ENCODE measurements around the gene SREBF1. TPM values are rescaled to one million over a fixed set of nuclear protein-coding genes. Genes with fewer than 3 reads are reported as not detected.

Gene SREBF1
- total RNA-seq, 1 experiment from 2014 or later = 17.2 TPM

GRCh38 chr17:17840751-17841591 is 4.2 kb upstream of the SREBF1 start:
- no peak for DNase-seq (ENCODE audit: low read depth in 1 of 2, low spot score in 2 of 2)

DNA sequence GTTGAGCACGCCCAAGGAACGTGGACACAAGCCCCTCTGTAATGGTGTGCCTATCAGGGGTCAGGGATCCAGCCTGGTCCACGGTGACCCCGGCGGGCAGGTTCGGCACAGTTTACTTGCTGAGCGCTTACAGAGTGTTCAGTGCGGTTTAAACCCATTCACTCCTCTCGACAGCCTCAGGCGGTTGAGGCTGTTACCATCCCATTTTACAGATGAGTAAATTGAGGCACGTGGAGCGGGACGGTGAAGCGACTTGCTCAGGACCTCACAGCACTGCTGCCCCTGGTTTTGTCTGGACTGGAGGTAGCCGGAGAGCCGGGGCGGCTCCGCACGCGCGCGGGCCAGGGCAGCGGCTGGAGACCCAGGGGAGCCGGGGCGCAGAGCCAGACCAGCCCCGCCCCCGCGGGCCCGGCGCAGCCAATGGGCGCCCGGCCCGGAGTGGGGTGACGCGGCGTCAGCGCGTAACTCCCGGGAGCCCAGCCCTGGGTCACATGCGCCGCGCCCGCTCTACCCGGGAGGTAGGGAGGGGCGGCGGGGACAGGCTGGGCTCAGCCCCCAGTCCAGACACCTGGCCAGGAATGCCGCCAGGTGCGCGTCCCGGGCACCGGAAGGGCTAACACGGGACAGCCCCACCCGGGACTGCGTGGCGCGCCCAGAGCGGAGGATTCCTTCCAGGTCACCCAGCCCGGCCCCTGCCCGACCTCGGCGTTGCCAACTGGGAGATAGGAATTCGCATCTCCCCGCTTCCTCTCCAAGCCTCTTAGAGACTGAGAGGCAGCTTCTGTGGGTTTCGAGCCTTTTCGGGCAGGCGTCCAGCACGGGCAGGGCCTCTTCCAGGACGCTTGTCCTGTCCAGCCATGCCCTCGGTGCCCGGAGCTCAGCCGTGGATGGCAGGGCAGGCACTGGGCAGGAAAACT is 3.3 kb upstream of the SREBF1 start:
- Histone ChIP-seq H3K9me3 (replicated peaks) (no peaks in the 10 kb centered on the region), H3K36me3 (peaks cover 5% of the 10 kb centered on the region; the same call in 1 of the 2 replicates), H3K27ac (peak overlapping the region; percentile 92), H3K4me1 (replicated peaks) (peaks cover 56% of the 10 kb centered on the region), H3K27me3 (replicated peaks) (no peaks in the 10 kb centered on the region), H3K4me3 (peak overlapping the region; percentile 49)
- DNase-seq (ENCODE audit: low read depth in 1 of 2, low spot score in 2 of 2) = peak; percentile 85 to 89

More at GRCh38 chr17:17840751-17841591, 4.2 kb upstream of the SREBF1 start:
- peak overlapping the region; percentile 92; the same call in 1 of the 2 replicates for H3K27ac ChIP-seq
- peaks cover 48% of the 10 kb centered on the region for H3K4me1 ChIP-seq (replicated peaks)
- H3K4me3 ChIP-seq = no peak overlapping the region
- no peaks in the 10 kb centered on the region for H3K9me3 ChIP-seq (replicated peaks)
- H3K27me3 ChIP-seq (replicated peaks) = no peaks in the 10 kb centered on the region
- peaks cover 5% of the 10 kb centered on the region; the same call in 1 of the 2 replicates for H3K36me3 ChIP-seq

- Histone ChIP-seq H3K4me1 (replicated peaks) (peaks cover 56% of the 10 kb centered on the region), H3K27ac (no peak overlapping the region), H3K27me3 (replicated peaks) (no peaks in the 10 kb centered on the region), H3K9me3 (replicated peaks) (no peaks in the 10 kb centered on the region), H3K4me3 (no peak overlapping the region), H3K36me3 (peaks cover 5% of the 10 kb centered on the region; the same call in 1 of the 2 replicates)
- peak in 1 of 2 experiments; percentile 58 for DNase-seq (ENCODE audit: low read depth in 1 of 2, low spot score in 2 of 2)
Observed at GRCh38 chr17:17837966-17838962, 1.5 kb upstream of the SREBF1 start.

DNA sequence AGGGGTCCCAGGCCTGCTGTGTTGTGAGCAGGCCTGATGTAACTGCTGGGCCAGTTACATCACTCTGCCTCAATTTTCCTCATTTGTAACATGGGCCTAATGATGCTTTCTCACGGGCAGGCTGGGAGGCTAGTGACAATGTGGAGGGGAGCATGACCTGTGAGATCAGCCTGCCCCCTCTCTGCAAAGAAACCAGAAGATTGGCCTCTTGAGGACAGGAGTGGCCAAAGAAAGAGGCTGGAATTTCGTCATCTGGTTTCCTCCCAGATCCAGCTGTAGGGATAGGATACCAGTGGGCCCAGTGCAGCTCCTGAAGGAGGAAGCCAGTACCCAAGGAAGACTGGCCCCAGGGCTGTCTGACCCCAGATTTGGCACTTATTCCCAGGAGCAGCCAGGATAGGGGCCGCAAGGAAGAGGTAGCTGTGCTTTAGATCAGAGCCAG is 615 bp upstream of the SREBF1 start:
- H3K36me3 ChIP-seq = peaks cover 5% of the 10 kb centered on the region; the same call in 1 of the 2 replicates
- peak in 1 of 2 experiments; percentile 40 for DNase-seq (ENCODE audit: low read depth in 1 of 2, low spot score in 2 of 2)
- no peak overlapping the region; the same call in 1 of the 2 replicates for H3K4me3 ChIP-seq
- H3K27ac ChIP-seq = peak overlapping the region; percentile 91; the same call in 1 of the 2 replicates
- no peaks in the 10 kb centered on the region for H3K9me3 ChIP-seq (replicated peaks)
- H3K27me3 ChIP-seq (replicated peaks) = no peaks in the 10 kb centered on the region
- H3K4me1 ChIP-seq (replicated peaks) = peaks cover 56% of the 10 kb centered on the region

GRCh38 chr17:17836250-17836817 is 452 bp downstream of the SREBF1 start:
- DNase-seq (ENCODE audit: low read depth in 1 of 2, low spot score in 2 of 2) = peak; percentile 95 to 96
- H3K27ac ChIP-seq = peak overlapping the region; percentile 91
- H3K4me3 ChIP-seq = peak overlapping the region; percentile 70
- no peaks in the 10 kb centered on the region for H3K27me3 ChIP-seq (replicated peaks)
- H3K9me3 ChIP-seq (replicated peaks) = no peaks in the 10 kb centered on the region
- peaks cover 10% of the 10 kb centered on the region for H3K36me3 ChIP-seq
- peaks cover 55% of the 10 kb centered on the region for H3K4me1 ChIP-seq (replicated peaks)

DNA sequence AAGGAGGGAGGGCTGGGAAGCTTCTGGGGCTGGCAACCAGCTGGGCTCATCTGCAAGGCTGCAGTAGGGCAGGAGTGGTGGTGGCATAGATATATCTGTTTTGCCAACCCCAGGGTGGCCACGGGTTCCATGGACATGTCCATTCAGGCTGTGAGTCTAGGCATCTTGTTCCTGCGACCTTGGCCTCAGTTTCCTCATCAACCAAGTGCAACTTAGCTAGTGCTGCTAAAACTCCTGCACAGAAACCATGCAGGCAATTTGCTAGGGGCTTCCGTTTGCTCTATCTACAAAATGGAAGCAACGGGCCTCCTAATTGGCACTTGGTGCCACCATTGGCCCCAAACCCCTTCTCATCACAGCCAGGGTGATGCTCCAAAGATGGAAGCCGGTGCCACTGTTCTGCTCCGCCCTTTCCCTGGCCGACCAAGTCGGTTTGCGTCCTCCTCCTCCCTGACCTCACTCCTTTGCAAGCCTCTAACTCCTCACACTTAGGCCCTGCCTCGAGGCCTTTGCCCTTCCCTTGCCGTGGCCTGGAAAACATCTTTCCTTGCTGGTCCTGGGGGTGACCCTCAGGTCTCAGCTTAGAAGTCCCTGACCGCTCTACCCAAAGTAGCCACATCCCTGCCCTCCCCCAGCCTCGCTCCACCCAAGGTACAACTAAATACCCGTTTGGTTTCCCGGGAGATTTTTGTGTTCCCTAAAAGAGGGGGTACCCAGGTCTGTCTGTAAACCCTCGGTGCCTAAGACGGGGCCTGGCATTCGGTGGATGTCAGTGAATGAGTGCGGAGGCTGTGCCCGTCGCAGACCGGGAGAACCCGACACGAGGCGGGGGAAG is 1.2 kb downstream of the SREBF1 start:
- Histone ChIP-seq H3K27ac (peak overlapping the region; percentile 91), H3K27me3 (replicated peaks) (no peaks in the 10 kb centered on the region), H3K9me3 (replicated peaks) (no peaks in the 10 kb centered on the region), H3K4me3 (peak overlapping the region; percentile 70), H3K36me3 (peaks cover 10% of the 10 kb centered on the region), H3K4me1 (replicated peaks) (peaks cover 48% of the 10 kb centered on the region)
- DNase-seq (ENCODE audit: low read depth in 1 of 2, low spot score in 2 of 2) = no peak

- H3K27ac ChIP-seq = no peak overlapping the region
- DNase-seq (ENCODE audit: low read depth in 1 of 2, low spot score in 2 of 2) = no peak
- H3K4me3 ChIP-seq = no peak overlapping the region
- H3K9me3 ChIP-seq (replicated peaks) = no peaks in the 10 kb centered on the region
- peaks cover 10% of the 10 kb centered on the region for H3K36me3 ChIP-seq
- peaks cover 41% of the 10 kb centered on the region for H3K4me1 ChIP-seq (replicated peaks)
- H3K27me3 ChIP-seq (replicated peaks) = no peaks in the 10 kb centered on the region
Observed at GRCh38 chr17:17834974-17835373, 1.8 kb downstream of the SREBF1 start.

DNA sequence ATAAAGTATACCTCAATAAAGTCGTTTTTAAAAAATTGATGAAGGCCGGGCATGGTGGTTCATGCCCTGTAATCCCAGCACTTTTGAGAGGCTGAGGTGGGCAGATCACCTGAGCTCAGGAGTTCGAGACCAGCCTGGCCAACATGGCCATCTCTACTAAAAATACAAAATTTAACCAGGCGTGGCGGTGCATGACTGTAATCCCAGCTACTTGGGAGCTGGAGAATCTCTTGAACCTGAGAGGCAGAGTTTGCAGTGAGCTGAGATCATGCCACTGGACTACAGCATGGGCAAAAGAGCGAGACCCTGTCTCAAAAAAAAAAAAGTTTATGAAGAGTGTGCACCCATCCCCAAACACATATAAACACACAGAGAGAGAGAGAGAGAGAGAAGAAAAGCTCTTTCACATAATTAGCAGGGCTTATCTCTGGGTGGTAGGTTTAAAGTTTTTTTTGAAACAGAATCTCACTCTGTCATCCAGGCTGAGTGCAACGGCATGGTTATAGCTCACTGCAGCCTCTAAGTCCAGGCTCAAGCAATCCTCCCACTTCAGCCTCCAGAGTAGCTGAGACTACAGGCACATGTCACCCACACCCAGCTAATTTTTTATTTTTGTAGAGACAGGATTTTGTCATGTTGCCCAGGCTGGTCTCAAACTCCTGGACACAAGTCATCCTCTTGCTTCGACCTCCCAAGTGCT is 3.0 kb downstream of the SREBF1 start:
- H3K4me1 ChIP-seq (replicated peaks) = peaks cover 30% of the 10 kb centered on the region
- no peak overlapping the region for H3K4me3 ChIP-seq
- H3K27me3 ChIP-seq (replicated peaks) = no peaks in the 10 kb centered on the region
- DNase-seq (ENCODE audit: low read depth in 1 of 2, low spot score in 2 of 2) = no peak
- H3K9me3 ChIP-seq (replicated peaks) = no peaks in the 10 kb centered on the region
- no peak overlapping the region for H3K27ac ChIP-seq
- H3K36me3 ChIP-seq = peaks cover 10% of the 10 kb centered on the region

DNA sequence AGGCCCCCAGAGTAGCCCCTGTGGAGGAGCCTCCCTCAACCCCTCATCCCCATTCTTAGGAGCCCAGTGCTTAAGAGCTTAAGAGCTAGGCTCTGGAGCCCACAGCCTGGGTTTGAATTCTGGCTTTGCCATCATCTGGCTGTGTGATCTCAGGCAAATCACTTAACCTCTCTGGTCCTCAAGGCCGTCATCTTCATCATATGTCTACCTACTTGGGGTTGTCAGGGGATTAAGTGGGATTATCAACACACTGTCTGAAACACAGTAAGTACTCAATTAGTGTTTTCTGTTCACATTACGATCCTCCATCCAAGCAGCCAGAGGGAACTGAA is 4.8 kb downstream of the SREBF1 start:
- H3K4me3 ChIP-seq = no peak overlapping the region
- peaks cover 12% of the 10 kb centered on the region for H3K4me1 ChIP-seq (replicated peaks)
- H3K27ac ChIP-seq = no peak overlapping the region
- H3K27me3 ChIP-seq (replicated peaks) = no peaks in the 10 kb centered on the region
- no peak for DNase-seq (ENCODE audit: low read depth in 1 of 2, low spot score in 2 of 2)
- H3K36me3 ChIP-seq = peaks cover 10% of the 10 kb centered on the region
- no peaks in the 10 kb centered on the region for H3K9me3 ChIP-seq (replicated peaks)

- peaks cover 6% of the 10 kb centered on the region for H3K36me3 ChIP-seq
- H3K4me3 ChIP-seq = no peak overlapping the region
- no peak for DNase-seq (ENCODE audit: low read depth in 1 of 2, low spot score in 2 of 2)
- H3K9me3 ChIP-seq (replicated peaks) = no peaks in the 10 kb centered on the region
- no peak overlapping the region for H3K27ac ChIP-seq
- H3K4me1 ChIP-seq (replicated peaks) = peaks cover 9% of the 10 kb centered on the region
- no peaks in the 10 kb centered on the region for H3K27me3 ChIP-seq (replicated peaks)
Observed at GRCh38 chr17:17831208-17832031, 5.4 kb downstream of the SREBF1 start.

DNA sequence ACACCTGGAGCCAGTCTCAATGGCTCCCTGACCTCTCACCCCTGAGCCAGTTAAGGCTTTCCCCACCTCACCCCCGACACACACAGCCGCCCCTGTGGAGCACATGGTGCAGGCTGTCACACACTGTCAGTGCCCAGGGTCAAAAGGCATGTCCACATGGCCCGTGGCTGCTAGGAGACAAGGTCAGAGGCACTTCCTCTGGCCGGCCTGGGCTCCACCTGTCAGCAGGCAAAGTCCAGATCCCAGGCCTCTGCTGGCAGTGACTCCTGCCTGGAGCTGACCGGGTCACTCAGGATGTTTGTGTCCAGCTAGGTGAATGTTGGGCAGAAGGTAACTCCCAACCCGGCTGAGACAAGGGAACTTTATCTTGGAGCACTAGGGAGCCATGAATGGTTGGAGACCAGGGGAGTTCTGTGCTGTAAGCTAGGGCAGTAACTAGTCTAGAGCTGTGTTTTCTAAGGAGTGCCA is 6.0 kb downstream of the SREBF1 start:
- no peak for DNase-seq (ENCODE audit: low read depth in 1 of 2, low spot score in 2 of 2)
- Histone ChIP-seq H3K4me3 (no peak overlapping the region), H3K36me3 (peaks cover 5% of the 10 kb centered on the region), H3K27me3 (replicated peaks) (no peaks in the 10 kb centered on the region), H3K4me1 (replicated peaks) (peaks cover 8% of the 10 kb centered on the region), H3K27ac (no peak overlapping the region), H3K9me3 (replicated peaks) (no peaks in the 10 kb centered on the region)

Data from SJSA1 (cell line).